GM12878 (cell line): ENCODE data around the gene SURF4. TPM values are rescaled to one million over a fixed set of nuclear protein-coding genes. Genes with fewer than 3 reads are reported as not detected.
A peak's percentile ranks its signal among the peaks of the same experiment; 100 is the strongest.
"Not testable (repeated sequence)": the region's sequence is repeated elsewhere in the genome, so short reads cannot be mapped to it uniquely, and the experiment has no call there.

ENCODE experiments used
- ATAC-seq: fragments of 200-7000 bp; cut with Tn5 transposase; 3 replicates; pipeline ENCODE4 v1.9.1; 2020; ENCODE audit warnings: mild to moderate bottlenecking, moderate library complexity
- BruUV-seq: library from RNA; stranded (reverse); fragments of 400-500 nt; replicated peaks from 2 replicates; lab custom pipeline; 2021; lab: Mats Ljungman, UMichigan
- CTCF ChIA-PET: fragments of 300-600 bp; sonication (Branson Sonifier 250); formaldehyde crosslinking; extraction: SDS; loops from one replicate; lab custom pipeline; 2021; ENCODE audit warnings: inconsistent platforms; lab: Yijun Ruan, JAX
- POLR2A ChIA-PET: fragments of 350-600 bp; formaldehyde crosslinking; extraction: SDS; loops from one replicate; lab custom pipeline; 2021; ENCODE audit warnings: inconsistent platforms; lab: Charles Lee
- RAD21 ChIA-PET: fragments of 300-600 bp; sonication (Branson Sonifier 250); formaldehyde crosslinking; loops from one replicate; lab custom pipeline; 2023; ENCODE audit warnings: antibody characterized with exemption; ENCODE audit not compliant: unreplicated experiment; lab: Charles Lee
- SMC1A ChIA-PET: fragments of 300-600 bp; sonication (Branson Sonifier 250); formaldehyde crosslinking; loops from one replicate; lab custom pipeline; 2023; ENCODE audit not compliant: unreplicated experiment, uncharacterized antibody; lab: Charles Lee
- DNase-seq: peaks from one replicate; pipeline ENCODE4 v3.0.0-alpha.2; 2011; ENCODE audit warnings: low read depth, low spot score
- FAIRE-seq: peaks from 3 replicates; lab custom pipeline; 2011; peaks lifted over from hg19 to GRCh38; lab: Jason Lieb, UNC
- H2AFZ ChIP-seq: 2 replicates; pipeline ENCODE4 v1.6.0; 2011; ENCODE audit warnings: low read depth, low read length, control low read depth; ENCODE audit not compliant: control insufficient read depth
- H3K27ac ChIP-seq: 2 replicates; pipeline ENCODE4 v1.5.1; 2011; ENCODE audit warnings: control low read depth; ENCODE audit not compliant: control insufficient read depth, insufficient read depth
- H3K27me3 ChIP-seq, 2 experiments: replicated peaks in 1 of 2; 2 replicates each; pipeline versions ENCODE4 v1.6.0 to v1.6.1; 2011; ENCODE audit warnings: low read length in 1 of 2; ENCODE audit not compliant: control insufficient read depth in 2 of 2, insufficient read depth in 2 of 2
- H3K36me3 ChIP-seq, 2 experiments: 2 replicates each; pipeline ENCODE4 v1.5.1; 2011; ENCODE audit warnings: low read length in 1 of 2; ENCODE audit not compliant: control insufficient read depth in 2 of 2, insufficient read depth in 2 of 2
- H3K4me1 ChIP-seq: 2 replicates; pipeline ENCODE4 v1.6.1; 2011; ENCODE audit warnings: mild to moderate bottlenecking, low read length, moderate library complexity, mixed read lengths; ENCODE audit not compliant: control insufficient read depth, insufficient read depth
- H3K4me2 ChIP-seq: 2 replicates; pipeline ENCODE4 v1.6.0; 2011; ENCODE audit warnings: control low read depth; ENCODE audit not compliant: control insufficient read depth, insufficient read depth
- H3K4me3 ChIP-seq: fragments of 200-600 bp; sonication (generic); 2 replicates; pipeline ENCODE4 v1.5.1; 2016
- H3K79me2 ChIP-seq: 2 replicates; pipeline ENCODE4 v1.6.0; 2011; ENCODE audit warnings: low read length; ENCODE audit not compliant: control insufficient read depth, insufficient read depth
- H3K9ac ChIP-seq: 2 replicates; pipeline ENCODE4 v1.8.0; 2011; ENCODE audit warnings: low read length, control low read depth, mixed read lengths; ENCODE audit not compliant: control insufficient read depth, insufficient read depth
- H3K9me3 ChIP-seq: replicated peaks from 3 replicates; pipeline ENCODE4 v1.5.1; 2011; ENCODE audit warnings: mild to moderate bottlenecking, low read length; ENCODE audit not compliant: control insufficient read depth, insufficient read depth
- H4K20me1 ChIP-seq: 2 replicates; pipeline ENCODE4 v1.6.0; 2011; ENCODE audit not compliant: control insufficient read depth, insufficient read depth
- CBX3 ChIP-seq: fragments of 200-600 bp; sonication (generic); IDR thresholded peaks from 2 replicates; pipeline ENCODE4 v1.6.1; 2016; ENCODE audit warnings: low read depth, borderline replicate concordance
- CREB1 ChIP-seq: IDR thresholded peaks from 2 replicates; pipeline ENCODE4 v1.6.1; 2012; ENCODE audit warnings: low read depth, mild to moderate bottlenecking, inconsistent platforms
- ELK1 ChIP-seq: IDR thresholded peaks from 2 replicates; pipeline ENCODE4 v1.6.1; 2012; ENCODE audit warnings: low read depth, low read length, improper control_type of control experiment
- IKZF2 ChIP-seq, 2 experiments: fragments of 450-650 bp; IDR thresholded peaks; 2 replicates each; pipeline ENCODE4 v1.6.1; 2017; ENCODE audit warnings: mild to moderate bottlenecking in 2 of 2, moderate library complexity in 2 of 2
- MEF2A ChIP-seq: IDR thresholded peaks from 2 replicates; pipeline ENCODE4 v1.6.1; 2011; ENCODE audit warnings: low read depth, mild to moderate bottlenecking, low read length, moderate library complexity; ENCODE audit not compliant: insufficient read depth
- MEF2B ChIP-seq: fragments of 450-650 bp; IDR thresholded peaks from 2 replicates; pipeline ENCODE4 v1.6.1; 2018; ENCODE audit warnings: mild to moderate bottlenecking, moderate library complexity; ENCODE audit not compliant: partially characterized antibody, poor library complexity, severe bottlenecking
- RELB ChIP-seq: fragments of 450-650 bp; IDR thresholded peaks from 2 replicates; pipeline ENCODE4 v1.6.1; 2017; ENCODE audit warnings: low read depth, mild to moderate bottlenecking, moderate library complexity
- WGBS: methylation state at CpG from one replicate; pipeline ENCODE4 v1.1.6; 2016; ENCODE audit warnings: low lambda C conversion rate; ENCODE audit not compliant: insufficient replicate concordance, insufficient coverage; ENCODE audit errors: missing lambda C conversion rate; 5-methylcytosine and 5-hydroxymethylcytosine counted together
- in situ Hi-C: fragments of 300-500 bp; cut with MboI; formaldehyde crosslinking; loops from 9 replicates; pipeline ENCODE4 v1.14.3; 2018; ENCODE audit warnings: mixed read lengths
- intact Hi-C: fragments of 100-400 bp; cut with micrococcal nuclease; formaldehyde crosslinking; loops from one replicate; pipeline ENCODE4 v1.14.2; 2022; ENCODE audit not compliant: unreplicated experiment
- polyA plus RNA-seq, 11 experiments: library from polyadenylated mRNA; depleted of rRNA in 4 of 11; unstranded in 6 of 11; stranded (reverse) in 5 of 11; fragments of >200 nt; fragmentation: Nextera tagmentation in 4 of 11; fragmentation: Illumina TruSeq in 1 of 11; extraction: Ambion mirVana in 4 of 11; extraction: Trizol in 1 of 11; gene quantifications; 1 replicate in 1 of 11; 2 replicates in 10 of 11; pipeline versions ENCODE4 v1.2.1 to v1.2.3, GENCODE V29; 2011 to 2016; ENCODE audit warnings: inconsistent platforms in 2 of 11, missing spikeins in 2 of 11, low read depth in 1 of 11
- total RNA-seq, 4 experiments: library from RNA; depleted of rRNA in 3 of 4; stranded (reverse); fragments of >200 nt in 3 of 4; fragmentation: Illumina TruSeq in 1 of 4; extraction: Trizol in 1 of 4; gene quantifications; 2 replicates each; pipeline versions ENCODE4 v1.2.1 to v1.2.3, GENCODE V29; 2013 to 2021
- TF ChIP-seq, protein P1 (sequence below), 3 experiments: IDR thresholded peaks in 2 of 3; conservative IDR thresholded peaks in 1 of 3; 2 replicates each; pipeline ENCODE4 v1.5.1; 2011; ENCODE audit warnings: low read depth in 3 of 3, low read length in 3 of 3, mild to moderate bottlenecking in 3 of 3, control low read depth in 2 of 3, moderate library complexity in 2 of 3, inconsistent platforms in 1 of 3, mixed read lengths in 1 of 3; ENCODE audit not compliant: control insufficient read depth in 2 of 3, insufficient read depth in 1 of 3; ENCODE audit errors: extremely low read depth in 1 of 3

SURF4 gene
- total and polyA plus RNA-seq, 10 of the 15 experiments (the other 5 are each of a cell fraction or from before 2014, with no cell fraction given) = 6.4 to 134 (median 78.7) TPM

DNA sequence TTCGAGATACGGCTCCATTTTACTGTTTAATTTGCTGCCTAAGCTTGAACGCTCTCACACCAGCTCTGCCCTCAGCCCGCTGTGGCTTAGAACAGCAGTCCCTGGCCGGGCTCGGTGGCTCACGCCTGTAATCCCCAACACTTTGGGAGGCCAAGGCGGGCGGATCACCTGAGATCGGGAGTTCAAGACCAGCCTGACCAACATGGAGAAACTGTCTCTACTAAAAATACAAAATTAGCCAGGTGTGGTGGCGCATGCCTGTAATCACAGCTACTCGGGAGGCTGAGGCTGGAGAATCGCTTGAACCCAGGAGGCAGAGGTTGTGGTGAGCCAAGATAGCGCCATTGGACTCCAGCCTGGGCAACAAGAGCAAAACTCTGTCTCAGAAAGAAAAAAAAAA lies 1.4 kb upstream of the SURF4 start:
- DNase-seq, H4K20me1 ChIP-seq, H3K4me2 ChIP-seq, ATAC-seq, in situ Hi-C loops, H3K36me3 ChIP-seq, H3K27ac ChIP-seq, H3K4me1 ChIP-seq, H3K9ac ChIP-seq, H2AFZ ChIP-seq, FAIRE-seq, BruUV-seq, H3K27me3 ChIP-seq, H3K4me3 ChIP-seq, H3K9me3 ChIP-seq: not testable (repeated sequence)
- intact Hi-C loops = loop anchor here (5.0 kb wide), 1 partner anchor 40 kb away; the partner anchor contains the start of gene REXO4
- RAD21 ChIA-PET = interaction anchor here (1.1 to 1.6 kb wide), 2 partner anchors 17 to 29 kb away, joined by 4 read pairs; partner anchors contain the start of genes MED22 and RPL7A
- SMC1A ChIA-PET = interaction anchor here (0.9 to 1.7 kb wide), 3 partner anchors 29 to 103 kb away, joined by 3 to 4 read pairs (median 3); partner anchors contain the start of genes MED22 and RPL7A
- 89% methylated on average over 14 of the region's 14 CpGs for WGBS
- POLR2A ChIA-PET = interaction anchor here (0.8 to 2.9 kb wide), 5 partner anchors 12 to 1015 kb away, joined by 3 to 12 read pairs (median 4); partner anchors contain the start of genes MED22, REXO4, RPL7A and SURF1
- CTCF ChIA-PET = interaction anchor here (1.2 to 1.8 kb wide), 6 partner anchors 10 to 138 kb away, joined by 3 to 4 read pairs (median 3); no protein-coding TSS in a partner anchor
- H3K79me2 ChIP-seq = peaks cover 36% of the 10 kb centered on the region

GRCh38 chr9:133375116-133375723 lies 640 bp downstream of the SURF4 start:
- H3K9ac ChIP-seq = peak overlapping the region; percentile 93
- H3K4me3 ChIP-seq = peak overlapping the region; percentile 97
- ChIA-PET SMC1A (interaction anchor here (0.7 to 1.3 kb wide), 4 partner anchors 12 to 46 kb away, joined by 3 to 5 read pairs (median 4); partner anchors contain the start of genes MED22, RPL7A and SURF2), POLR2A (interaction anchor here (0.6 to 1.7 kb wide), 4 partner anchors 14 to 486 kb away, joined by 3 to 9 read pairs (median 4); partner anchors contain the start of genes MED22 and RPL7A), CTCF (interaction anchor here (0.6 to 1.6 kb wide), 4 partner anchors 9 to 940 kb away, joined by 3 to 5 read pairs (median 4); no protein-coding TSS in a partner anchor), RAD21 (interaction anchor here (0.6 kb wide), 1 partner anchor 20 kb away, joined by 3 read pairs; no protein-coding TSS in a partner anchor)
- peaks cover 56% of the 10 kb centered on the region for H3K79me2 ChIP-seq
- peaks cover 13% of the 10 kb centered on the region for H4K20me1 ChIP-seq
- H3K4me2 ChIP-seq = peak overlapping the region; percentile 83
- H3K27ac ChIP-seq = peak overlapping the region; percentile 78
- no peak overlapping the region; the same call in 1 of the 2 replicates for H2AFZ ChIP-seq
- no TSS peak for BruUV-seq
- WGBS = 1% methylated on average over 34 of the region's 39 CpGs
- no peak for FAIRE-seq
- intact Hi-C loops = loop anchor here (5.0 kb wide), 1 partner anchor 42 kb away; the partner anchor contains the start of gene REXO4
- H3K9me3 ChIP-seq = no peaks in the 10 kb centered on the region; the same call in 2 of the 3 replicates
- no peaks in the 10 kb centered on the region for H3K27me3 ChIP-seq
- H3K4me1 ChIP-seq = peaks cover 22% of the 10 kb centered on the region
- no peak for DNase-seq
- peak; percentile 22 for ATAC-seq
- in situ Hi-C loops = no loop called here
- H3K36me3 ChIP-seq = peaks cover 4 to 11% of the 10 kb centered on the region in 2 experiments; a peak in 3 of 4 replicates
- TF ChIP-seq IKZF2 (IDR thresholded peaks at IDR 0.05) (0 out of 4 replicates have a peak, but pooled peaks of 1 of the 2 experiments have one; percentile 23), RELB (0 out of 2 replicates have a peak, but pooled peaks have one; percentile 16), ELK1 (no peak), CBX3 (no peak), MEF2B (peak; percentile 17), CREB1 (0 out of 2 replicates have a peak, but pooled peaks have one; percentile 17), MEF2A (no peak)
- TF ChIP-seq, protein P1, sequence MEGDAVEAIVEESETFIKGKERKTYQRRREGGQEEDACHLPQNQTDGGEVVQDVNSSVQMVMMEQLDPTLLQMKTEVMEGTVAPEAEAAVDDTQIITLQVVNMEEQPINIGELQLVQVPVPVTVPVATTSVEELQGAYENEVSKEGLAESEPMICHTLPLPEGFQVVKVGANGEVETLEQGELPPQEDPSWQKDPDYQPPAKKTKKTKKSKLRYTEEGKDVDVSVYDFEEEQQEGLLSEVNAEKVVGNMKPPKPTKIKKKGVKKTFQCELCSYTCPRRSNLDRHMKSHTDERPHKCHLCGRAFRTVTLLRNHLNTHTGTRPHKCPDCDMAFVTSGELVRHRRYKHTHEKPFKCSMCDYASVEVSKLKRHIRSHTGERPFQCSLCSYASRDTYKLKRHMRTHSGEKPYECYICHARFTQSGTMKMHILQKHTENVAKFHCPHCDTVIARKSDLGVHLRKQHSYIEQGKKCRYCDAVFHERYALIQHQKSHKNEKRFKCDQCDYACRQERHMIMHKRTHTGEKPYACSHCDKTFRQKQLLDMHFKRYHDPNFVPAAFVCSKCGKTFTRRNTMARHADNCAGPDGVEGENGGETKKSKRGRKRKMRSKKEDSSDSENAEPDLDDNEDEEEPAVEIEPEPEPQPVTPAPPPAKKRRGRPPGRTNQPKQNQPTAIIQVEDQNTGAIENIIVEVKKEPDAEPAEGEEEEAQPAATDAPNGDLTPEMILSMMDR (IDR thresholded peaks at IDR 0.05 in 2 of 3, conservative IDR thresholded peaks at IDR 0.05 in 1 of 3; ENCODE audit: control insufficient read depth in 2 of 3, extremely low read depth in 1 of 3, insufficient read depth in 1 of 3, low read depth in 3 of 3, low read length in 3 of 3) = peak in 2 of 3 experiments; percentile 9 to 38; a peak in 2 of 6 replicates
